Measurements from ENCODE around the gene PPOX. TPM values are rescaled to one million over a fixed set of nuclear protein-coding genes. Genes with fewer than 3 reads are reported as not detected.

The PPOX gene
- total RNA-seq, 1 donor from 2014 or later: 18.3 TPM

DNA sequence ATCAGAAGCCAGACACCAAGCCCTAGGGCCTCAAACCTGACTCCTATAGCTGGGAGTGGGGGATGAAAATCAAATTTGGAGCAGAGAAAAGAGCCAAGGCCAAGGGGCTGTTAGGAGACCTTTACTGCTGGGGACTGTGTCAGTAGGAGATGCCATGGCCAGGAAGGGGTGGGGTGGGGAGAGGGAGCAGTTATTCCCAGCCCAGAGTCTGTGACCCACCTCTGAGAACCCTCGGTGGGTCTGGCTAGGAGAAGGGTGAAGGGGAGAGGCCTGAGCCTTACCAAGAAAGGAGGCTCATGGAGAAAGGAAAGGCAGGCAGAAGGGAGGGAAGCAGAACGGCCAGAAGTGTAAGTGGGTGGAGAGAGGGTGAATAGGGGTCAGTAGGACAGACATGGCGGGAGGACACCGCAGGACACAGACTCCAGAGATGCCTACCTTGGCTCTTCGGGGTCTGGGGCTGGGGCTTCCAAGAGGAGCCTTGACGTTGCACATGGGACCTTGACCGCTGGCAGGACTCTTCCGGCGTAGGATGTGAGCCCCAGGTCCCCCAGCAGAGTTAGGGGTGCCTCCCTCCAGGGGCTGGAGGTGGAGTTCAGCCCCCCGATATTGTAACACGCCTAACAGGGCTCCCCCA, 31.5 kb downstream of the PPOX start:
- no peaks in the 10 kb centered on the region for H3K9me3 ChIP-seq (ENCODE audit: low read depth)
- no peaks in the 10 kb centered on the region for H3K9me3 Mint-ChIP-seq

DNA sequence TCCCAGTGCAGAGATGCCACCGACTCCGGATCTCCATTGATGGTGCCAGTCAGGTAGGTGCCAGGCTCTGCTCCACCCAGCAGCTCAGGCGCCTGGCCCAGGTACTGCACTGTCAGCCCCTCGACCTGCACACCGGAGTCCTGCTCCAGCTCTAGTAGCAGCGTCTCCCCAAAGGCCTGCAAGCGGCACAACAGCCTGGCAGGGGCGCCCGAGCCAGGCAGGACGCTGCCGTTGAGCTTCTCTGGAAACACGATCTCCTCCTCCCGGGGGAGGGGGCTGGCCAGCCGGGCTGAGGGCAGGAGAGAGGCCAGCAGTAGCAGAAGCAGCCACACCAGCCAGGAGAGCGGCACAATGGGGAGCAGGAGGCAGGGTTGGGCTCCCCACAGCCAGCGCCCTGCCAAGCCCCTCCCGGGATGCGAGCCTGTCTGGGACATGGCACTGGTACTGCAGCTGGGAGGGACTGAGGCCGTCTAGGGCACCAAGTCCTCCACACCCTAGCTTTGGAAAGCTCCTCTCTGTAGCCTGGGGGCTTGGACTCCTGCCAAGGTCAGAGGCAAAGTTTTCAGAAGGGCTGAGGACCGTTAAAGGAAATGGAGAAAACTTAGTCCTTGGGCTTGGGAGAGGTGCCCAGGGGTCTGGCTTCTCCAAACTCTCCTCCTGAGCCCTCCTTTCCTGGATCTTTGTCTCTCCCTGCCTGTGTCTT, 32.1 kb downstream of the PPOX start:
- Histone ChIP-seq H2AFZ (replicated peaks) (peak overlapping the region; percentile 60), H4K20me1 (ENCODE audit: low read depth) (no peaks in the 10 kb centered on the region), H3K9me3 (ENCODE audit: low read depth) (no peaks in the 10 kb centered on the region), H3F3A (ENCODE audit: low read depth) (peaks cover 42% of the 10 kb centered on the region), H3K4me3 (peak overlapping the region; percentile 40), H3K79me2 (ENCODE audit: low read depth) (peaks cover 11% of the 10 kb centered on the region), H3K9ac (no peak overlapping the region), H3K36me3 (no peaks in the 10 kb centered on the region), H3K4me2 (peak overlapping the region; percentile 83), H3K27me3 (no peaks in the 10 kb centered on the region), H3K27ac (no peak overlapping the region), H3K4me1 (peaks cover 65% of the 10 kb centered on the region)
- Mint-ChIP-seq H3K4me1 (peaks cover 61% of the 10 kb centered on the region), H3K9me3 (no peaks in the 10 kb centered on the region), H3K36me3 (no peaks in the 10 kb centered on the region), H3K27me3 (ENCODE audit: insufficient read depth, low read depth) (peaks cover 3% of the 10 kb centered on the region), H3K4me3 (peak overlapping the region; percentile 28), H3K27ac (peak overlapping the region; percentile 57)
- DNase-seq (ENCODE audit: low spot score): peak; percentile 87
- no peak for TF ChIP-seq EZH2 (IDR thresholded peaks at IDR 0.05)
- TF ChIP-seq, protein P1, sequence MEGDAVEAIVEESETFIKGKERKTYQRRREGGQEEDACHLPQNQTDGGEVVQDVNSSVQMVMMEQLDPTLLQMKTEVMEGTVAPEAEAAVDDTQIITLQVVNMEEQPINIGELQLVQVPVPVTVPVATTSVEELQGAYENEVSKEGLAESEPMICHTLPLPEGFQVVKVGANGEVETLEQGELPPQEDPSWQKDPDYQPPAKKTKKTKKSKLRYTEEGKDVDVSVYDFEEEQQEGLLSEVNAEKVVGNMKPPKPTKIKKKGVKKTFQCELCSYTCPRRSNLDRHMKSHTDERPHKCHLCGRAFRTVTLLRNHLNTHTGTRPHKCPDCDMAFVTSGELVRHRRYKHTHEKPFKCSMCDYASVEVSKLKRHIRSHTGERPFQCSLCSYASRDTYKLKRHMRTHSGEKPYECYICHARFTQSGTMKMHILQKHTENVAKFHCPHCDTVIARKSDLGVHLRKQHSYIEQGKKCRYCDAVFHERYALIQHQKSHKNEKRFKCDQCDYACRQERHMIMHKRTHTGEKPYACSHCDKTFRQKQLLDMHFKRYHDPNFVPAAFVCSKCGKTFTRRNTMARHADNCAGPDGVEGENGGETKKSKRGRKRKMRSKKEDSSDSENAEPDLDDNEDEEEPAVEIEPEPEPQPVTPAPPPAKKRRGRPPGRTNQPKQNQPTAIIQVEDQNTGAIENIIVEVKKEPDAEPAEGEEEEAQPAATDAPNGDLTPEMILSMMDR (IDR thresholded peaks at IDR 0.05): peak; percentile 32

More for the DNA sequence above, 31.5 kb downstream of the PPOX start:
- peaks cover 62% of the 10 kb centered on the region for H3K4me1 Mint-ChIP-seq
- peaks cover 4% of the 10 kb centered on the region for H3K79me2 ChIP-seq (ENCODE audit: low read depth)
- no peaks in the 10 kb centered on the region for H3K27me3 ChIP-seq
- H2AFZ ChIP-seq (replicated peaks): no peak overlapping the region
- no peak for TF ChIP-seq EZH2phosphoT487 (IDR thresholded peaks at IDR 0.05)
- TF ChIP-seq, protein P1 (IDR thresholded peaks at IDR 0.05): no peak
- TF ChIP-seq EZH2 (IDR thresholded peaks at IDR 0.05): no peak
- H3K4me2 ChIP-seq: peak overlapping the region; percentile 83
- no peaks in the 10 kb centered on the region for H4K20me1 ChIP-seq (ENCODE audit: low read depth)
- H3K27me3 Mint-ChIP-seq (ENCODE audit: insufficient read depth, low read depth): peaks cover 3% of the 10 kb centered on the region
- DNase-seq (ENCODE audit: low spot score): no peak
- H3F3A ChIP-seq (ENCODE audit: low read depth): peaks cover 42% of the 10 kb centered on the region
- peaks cover 58% of the 10 kb centered on the region for H3K4me1 ChIP-seq
- peak overlapping the region; percentile 40 for H3K4me3 ChIP-seq
- H3K4me3 Mint-ChIP-seq: peak overlapping the region; percentile 64
- H3K27ac ChIP-seq: peak overlapping the region; percentile 5
- peak overlapping the region; percentile 90 for H3K27ac Mint-ChIP-seq
- H3K9ac ChIP-seq: no peak overlapping the region
- no peaks in the 10 kb centered on the region for H3K36me3 ChIP-seq
- H3K36me3 Mint-ChIP-seq: no peaks in the 10 kb centered on the region

DNA sequence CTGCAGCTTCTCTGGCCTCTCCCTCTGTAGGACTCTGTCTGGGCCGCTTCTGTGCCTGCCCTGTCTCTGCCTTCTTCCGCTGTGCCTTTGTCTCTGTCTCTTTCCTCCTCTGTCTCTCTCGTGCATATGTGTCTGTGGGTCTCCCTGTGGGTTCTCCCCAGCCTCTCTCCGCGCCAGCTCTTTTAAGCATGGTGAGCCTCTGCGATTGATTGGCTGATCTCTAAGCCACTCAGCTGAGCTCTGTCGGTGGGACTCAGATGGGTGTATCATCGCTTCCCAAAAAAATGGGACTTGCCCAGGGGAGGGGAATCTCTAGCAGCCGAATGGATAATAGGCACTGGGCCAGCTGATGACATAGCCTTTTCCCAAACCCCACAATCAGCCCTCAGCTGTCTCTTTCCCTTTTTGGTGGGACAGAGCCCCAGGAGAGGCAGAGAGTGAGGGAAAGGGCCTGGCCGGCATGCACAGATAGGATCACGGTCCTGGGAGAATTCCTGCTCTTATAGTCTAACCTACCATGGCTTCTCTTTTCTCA, 32.7 kb downstream of the PPOX start, which contains the start of gene ADAMTS4:
Gene ADAMTS4, minus strand, starts transcription at position 158 of the 535 bp plus-strand sequence. CDS start 427 bp downstream, outside the sequence.
- H3K27ac ChIP-seq: no peak within 1 kb of the TSS
- H3K36me3 Mint-ChIP-seq: peaks cover under 1% of the 10 kb centered on the region

More for the DNA sequence above, 32.7 kb downstream of the PPOX start, which contains the start of gene ADAMTS4:
- H4K20me1 ChIP-seq (ENCODE audit: low read depth): no peaks in the 10 kb centered on the region
- H3K36me3 ChIP-seq: peaks cover 3% of the 10 kb centered on the region
- H3K27me3 ChIP-seq: no peaks in the 10 kb centered on the region
- H3K27me3 Mint-ChIP-seq (ENCODE audit: insufficient read depth, low read depth): peaks cover 3% of the 10 kb centered on the region
- H3K9me3 ChIP-seq (ENCODE audit: low read depth): no peaks in the 10 kb centered on the region
- no peaks in the 10 kb centered on the region for H3K9me3 Mint-ChIP-seq
- peak within 1 kb of the TSS; percentile 52 for H3K4me3 Mint-ChIP-seq
- peak within 1 kb of the TSS; percentile 83 for H3K4me2 ChIP-seq
- H3K9ac ChIP-seq: no peak within 1 kb of the TSS
- DNase-seq (ENCODE audit: low spot score): peak; percentile 74
- peaks cover 17% of the 10 kb centered on the region for H3K79me2 ChIP-seq (ENCODE audit: low read depth)
- H3K4me3 ChIP-seq: peak within 1 kb of the TSS; percentile 40
- H3F3A ChIP-seq (ENCODE audit: low read depth): peaks cover 45% of the 10 kb centered on the region
- TF ChIP-seq EZH2phosphoT487 (IDR thresholded peaks at IDR 0.05) (no peak), EZH2 (IDR thresholded peaks at IDR 0.05) (no peak)
- TF ChIP-seq, protein P1 (IDR thresholded peaks at IDR 0.05): no peak
- peak within 1 kb of the TSS; percentile 90 for H3K27ac Mint-ChIP-seq
- peaks cover 66% of the 10 kb centered on the region for H3K4me1 ChIP-seq
- H3K4me1 Mint-ChIP-seq: peaks cover 67% of the 10 kb centered on the region
- H2AFZ ChIP-seq (replicated peaks): peak within 1 kb of the TSS; percentile 60

Data from neural progenitor cell (in vitro differentiated cells).